Liver (tissue), 9 donors: ENCODE measurements around the gene GFRA1. TPM values are rescaled to one million over a fixed set of nuclear protein-coding genes. Genes with fewer than 3 reads are reported as not detected.

Experiments used
- DNase-seq: peaks from one replicate; pipeline ENCODE4 v3.0.0-alpha.2; 2017; ENCODE audit warnings: low spot score
- H3K27ac ChIP-seq, 2 donors: one replicate each; pipeline ENCODE4 v1.7.0; 2013; ENCODE audit warnings: inconsistent platforms in 2 of 2, low read length in 2 of 2, control low read depth in 1 of 2, low read depth in 1 of 2, mild to moderate bottlenecking in 1 of 2
- H3K27me3 ChIP-seq, 4 donors: one replicate each; pipeline versions ENCODE4 v1.6.1 to v1.7.0; 2013; ENCODE audit warnings: low read length in 3 of 4, inconsistent platforms in 1 of 4, mild to moderate bottlenecking in 1 of 4, moderate library complexity in 1 of 4; ENCODE audit not compliant: control insufficient read depth in 4 of 4, insufficient read depth in 4 of 4
- H3K36me3 ChIP-seq, 4 donors: one replicate each; pipeline versions ENCODE4 v1.6.1 to v1.7.0; 2013; ENCODE audit warnings: low read length in 3 of 4, mild to moderate bottlenecking in 3 of 4, low read depth in 1 of 4, moderate library complexity in 1 of 4; ENCODE audit not compliant: control insufficient read depth in 4 of 4, insufficient read depth in 3 of 4
- H3K4me1 ChIP-seq, 4 donors: one replicate each; pipeline versions ENCODE4 v1.6.1 to v1.7.0; 2013; ENCODE audit warnings: low read length in 3 of 4, mild to moderate bottlenecking in 3 of 4, moderate library complexity in 1 of 4; ENCODE audit not compliant: control insufficient read depth in 4 of 4, insufficient read depth in 4 of 4
- H3K4me3 ChIP-seq, 3 donors: one replicate each; pipeline versions ENCODE4 v1.6.1 to v1.7.0; 2013; ENCODE audit warnings: low read length in 3 of 3, control low read depth in 1 of 3, low read depth in 1 of 3, mild to moderate bottlenecking in 1 of 3
- H3K9ac ChIP-seq, 2 donors: one replicate each; pipeline ENCODE4 v1.7.0; 2013; ENCODE audit warnings: low read length in 2 of 2, mild to moderate bottlenecking in 2 of 2, moderate library complexity in 2 of 2, control low read depth in 1 of 2, low read depth in 1 of 2
- H3K9me3 ChIP-seq, 4 donors: one replicate each; pipeline versions ENCODE4 v1.6.1 to v1.7.0; 2013; ENCODE audit warnings: low read length in 3 of 4; ENCODE audit not compliant: control insufficient read depth in 4 of 4
- ATF3 ChIP-seq: IDR thresholded peaks from 2 replicates; pipeline ENCODE4 v1.6.1; 2016; ENCODE audit warnings: antibody characterized with exemption
- CTCF ChIP-seq: fragments of 150-350 bp; IDR thresholded peaks from 2 replicates; pipeline ENCODE4 v1.5.1; 2017; ENCODE audit warnings: improper control_type of control experiment, low read depth, low read length; ENCODE audit not compliant: missing input control
- EGR1 ChIP-seq, 2 donors: IDR thresholded peaks; 2 replicates each; pipeline ENCODE4 v1.6.1; 2016 to 2018; ENCODE audit warnings: antibody characterized with exemption in 2 of 2, low read depth in 2 of 2
- FOXA1 ChIP-seq: IDR thresholded peaks from 2 replicates; pipeline ENCODE4 v1.6.1; 2016; ENCODE audit warnings: antibody characterized with exemption
- FOXA2 ChIP-seq: IDR thresholded peaks from 2 replicates; pipeline ENCODE4 v1.6.1; 2016; ENCODE audit warnings: antibody characterized with exemption
- GABPA ChIP-seq, 2 donors: IDR thresholded peaks in 1 of 2; conservative IDR thresholded peaks in 1 of 2; 2 replicates each; pipeline ENCODE4 v1.6.1; 2016; ENCODE audit warnings: antibody characterized with exemption in 2 of 2, mild to moderate bottlenecking in 1 of 2, moderate library complexity in 1 of 2
- HNF4A ChIP-seq, 2 donors: conservative IDR thresholded peaks; 2 replicates each; pipeline ENCODE4 v1.6.1; 2016; ENCODE audit warnings: antibody characterized with exemption in 2 of 2, mild to moderate bottlenecking in 2 of 2
- HNF4G ChIP-seq: IDR thresholded peaks from 2 replicates; pipeline ENCODE4 v1.6.1; 2016; ENCODE audit warnings: antibody characterized with exemption
- JUND ChIP-seq, 2 donors: IDR thresholded peaks; 2 replicates each; pipeline ENCODE4 v1.6.1; 2016; ENCODE audit warnings: antibody characterized with exemption in 2 of 2
- MAX ChIP-seq: IDR thresholded peaks from 2 replicates; pipeline ENCODE4 v1.6.1; 2016; ENCODE audit warnings: antibody characterized with exemption
- NR2F2 ChIP-seq: IDR thresholded peaks from 2 replicates; pipeline ENCODE4 v1.6.1; 2016; ENCODE audit warnings: antibody characterized with exemption
- RAD21 ChIP-seq, 2 donors: IDR thresholded peaks; 2 replicates each; pipeline ENCODE4 v1.6.1; 2016; ENCODE audit warnings: antibody characterized with exemption in 2 of 2, mild to moderate bottlenecking in 2 of 2
- RXRA ChIP-seq, 2 donors: IDR thresholded peaks; 2 replicates each; pipeline ENCODE4 v1.6.1; 2017 to 2018; ENCODE audit warnings: antibody characterized with exemption in 2 of 2, mild to moderate bottlenecking in 1 of 2
- SP1 ChIP-seq: IDR thresholded peaks from 2 replicates; pipeline ENCODE4 v1.6.1; 2018; ENCODE audit warnings: antibody characterized with exemption, mild to moderate bottlenecking
- TAF1 ChIP-seq: conservative IDR thresholded peaks from 2 replicates; pipeline ENCODE4 v1.6.1; 2016; ENCODE audit warnings: antibody characterized with exemption, mild to moderate bottlenecking
- YY1 ChIP-seq: IDR thresholded peaks from 2 replicates; pipeline ENCODE4 v1.6.1; 2016; ENCODE audit warnings: antibody characterized with exemption, mild to moderate bottlenecking
- WGBS: extraction: QIAGEN DNeasy Blood & Tissue Kit; methylation state at CpG from one replicate; pipeline ENCODE4 v1.1.7; 2013; 5-methylcytosine and 5-hydroxymethylcytosine counted together
- polyA plus RNA-seq, 2 donors: library from polyadenylated mRNA; stranded (reverse) in 1 of 2; unstranded in 1 of 2; fragments of 200-250 nt in 1 of 2; fragments of >200 nt in 1 of 2; fragmentation: Nextera tagmentation in 1 of 2; extraction: Ambion mirVana in 1 of 2; gene quantifications; one replicate each; pipeline versions ENCODE4 v1.2.1 to v1.2.3, GENCODE V29; 2013 to 2015
- total RNA-seq, 2 donors: library from RNA; depleted of rRNA; stranded (reverse); fragments of >200 nt; gene quantifications; one replicate each; pipeline ENCODE4 v1.2.3, GENCODE V29; 2014
- TF ChIP-seq, protein P1 (sequence below): IDR thresholded peaks from 2 replicates; pipeline ENCODE4 v1.6.1; 2016; ENCODE audit warnings: antibody characterized with exemption, mild to moderate bottlenecking
- TF ChIP-seq, protein P2 (sequence below): IDR thresholded peaks from 2 replicates; pipeline ENCODE4 v1.6.1; 2016; ENCODE audit warnings: antibody characterized with exemption
- donor health status: healthy.
- donor health status: healthy.
- donor health status: healthy.
- donor health status: healthy.
- donor health status: healthy.

The GFRA1 gene
- total and polyA plus RNA-seq, 4 donors, result 14.2 to 53.6 (median 17.8) TPM

GRCh38 chr10:116093031-116093430, 180.0 kb downstream of the GFRA1 start (continued):
- TF ChIP-seq, protein P1, sequence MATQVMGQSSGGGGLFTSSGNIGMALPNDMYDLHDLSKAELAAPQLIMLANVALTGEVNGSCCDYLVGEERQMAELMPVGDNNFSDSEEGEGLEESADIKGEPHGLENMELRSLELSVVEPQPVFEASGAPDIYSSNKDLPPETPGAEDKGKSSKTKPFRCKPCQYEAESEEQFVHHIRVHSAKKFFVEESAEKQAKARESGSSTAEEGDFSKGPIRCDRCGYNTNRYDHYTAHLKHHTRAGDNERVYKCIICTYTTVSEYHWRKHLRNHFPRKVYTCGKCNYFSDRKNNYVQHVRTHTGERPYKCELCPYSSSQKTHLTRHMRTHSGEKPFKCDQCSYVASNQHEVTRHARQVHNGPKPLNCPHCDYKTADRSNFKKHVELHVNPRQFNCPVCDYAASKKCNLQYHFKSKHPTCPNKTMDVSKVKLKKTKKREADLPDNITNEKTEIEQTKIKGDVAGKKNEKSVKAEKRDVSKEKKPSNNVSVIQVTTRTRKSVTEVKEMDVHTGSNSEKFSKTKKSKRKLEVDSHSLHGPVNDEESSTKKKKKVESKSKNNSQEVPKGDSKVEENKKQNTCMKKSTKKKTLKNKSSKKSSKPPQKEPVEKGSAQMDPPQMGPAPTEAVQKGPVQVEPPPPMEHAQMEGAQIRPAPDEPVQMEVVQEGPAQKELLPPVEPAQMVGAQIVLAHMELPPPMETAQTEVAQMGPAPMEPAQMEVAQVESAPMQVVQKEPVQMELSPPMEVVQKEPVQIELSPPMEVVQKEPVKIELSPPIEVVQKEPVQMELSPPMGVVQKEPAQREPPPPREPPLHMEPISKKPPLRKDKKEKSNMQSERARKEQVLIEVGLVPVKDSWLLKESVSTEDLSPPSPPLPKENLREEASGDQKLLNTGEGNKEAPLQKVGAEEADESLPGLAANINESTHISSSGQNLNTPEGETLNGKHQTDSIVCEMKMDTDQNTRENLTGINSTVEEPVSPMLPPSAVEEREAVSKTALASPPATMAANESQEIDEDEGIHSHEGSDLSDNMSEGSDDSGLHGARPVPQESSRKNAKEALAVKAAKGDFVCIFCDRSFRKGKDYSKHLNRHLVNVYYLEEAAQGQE, result no peak
- TF ChIP-seq HNF4G, result no peak

DNA sequence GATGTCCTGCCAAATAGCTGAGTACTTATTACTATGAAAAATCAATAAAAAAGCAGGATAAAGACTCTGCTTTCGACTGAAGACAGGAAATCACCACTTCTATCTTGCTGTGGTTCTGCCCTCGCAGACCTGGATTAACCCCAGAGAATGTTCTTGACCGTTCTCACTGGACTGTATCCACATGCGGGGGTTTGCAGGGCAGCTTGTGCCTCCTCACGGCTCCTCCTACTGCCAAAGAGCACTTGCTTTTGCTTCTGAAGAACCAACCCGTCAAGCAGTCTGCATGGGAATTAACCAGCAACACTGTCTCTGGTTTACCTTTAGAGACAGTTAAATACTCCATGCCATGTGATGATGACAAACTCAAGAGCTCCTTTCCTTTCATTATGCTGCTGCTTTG, 184.0 kb downstream of the GFRA1 start:
- DNase-seq, result no peak
- no peak overlapping the region for H3K4me3 ChIP-seq
- H3K4me1 ChIP-seq, result peaks cover 0 to 2% (median 0%) of the 10 kb centered on the region in 4 donors
- no peaks in the 10 kb centered on the region for H3K9me3 ChIP-seq
- H3K9ac ChIP-seq, result no peak overlapping the region
- TF ChIP-seq RAD21 (IDR thresholded peaks at IDR 0.05), result no peak
- TF ChIP-seq, protein P1, result no peak
- TF ChIP-seq GABPA (IDR thresholded peaks at IDR 0.05 in 1 of 2, conservative IDR thresholded peaks at IDR 0.05 in 1 of 2), result no peak
- no peak for TF ChIP-seq HNF4A (conservative IDR thresholded peaks at IDR 0.05)
- no peak for TF ChIP-seq YY1
- no peak for TF ChIP-seq JUND (IDR thresholded peaks at IDR 0.05)
- TF ChIP-seq ATF3, result no peak
- TF ChIP-seq FOXA1, result no peak
- TF ChIP-seq FOXA2, result no peak
- TF ChIP-seq MAX, result no peak
- TF ChIP-seq EGR1 (IDR thresholded peaks at IDR 0.05; ENCODE audit: low read depth in 2 of 2), result no peak
- TF ChIP-seq RXRA (IDR thresholded peaks at IDR 0.05), result no peak
- TF ChIP-seq HNF4G, result no peak
- no peak for TF ChIP-seq TAF1
- no peak for TF ChIP-seq CTCF
- TF ChIP-seq SP1, result no peak
- TF ChIP-seq, protein P2, sequence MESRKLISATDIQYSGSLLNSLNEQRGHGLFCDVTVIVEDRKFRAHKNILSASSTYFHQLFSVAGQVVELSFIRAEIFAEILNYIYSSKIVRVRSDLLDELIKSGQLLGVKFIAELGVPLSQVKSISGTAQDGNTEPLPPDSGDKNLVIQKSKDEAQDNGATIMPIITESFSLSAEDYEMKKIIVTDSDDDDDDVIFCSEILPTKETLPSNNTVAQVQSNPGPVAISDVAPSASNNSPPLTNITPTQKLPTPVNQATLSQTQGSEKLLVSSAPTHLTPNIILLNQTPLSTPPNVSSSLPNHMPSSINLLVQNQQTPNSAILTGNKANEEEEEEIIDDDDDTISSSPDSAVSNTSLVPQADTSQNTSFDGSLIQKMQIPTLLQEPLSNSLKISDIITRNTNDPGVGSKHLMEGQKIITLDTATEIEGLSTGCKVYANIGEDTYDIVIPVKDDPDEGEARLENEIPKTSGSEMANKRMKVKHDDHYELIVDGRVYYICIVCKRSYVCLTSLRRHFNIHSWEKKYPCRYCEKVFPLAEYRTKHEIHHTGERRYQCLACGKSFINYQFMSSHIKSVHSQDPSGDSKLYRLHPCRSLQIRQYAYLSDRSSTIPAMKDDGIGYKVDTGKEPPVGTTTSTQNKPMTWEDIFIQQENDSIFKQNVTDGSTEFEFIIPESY, result no peak
- no peak for TF ChIP-seq NR2F2
- H3K27ac ChIP-seq, result no peak overlapping the region
- peaks cover 0 to 18% (median 11%) of the 10 kb centered on the region in 4 donors for H3K36me3 ChIP-seq
- 61% methylated on average over 6 of the region's 6 CpGs for WGBS
- H3K27me3 ChIP-seq, result no peaks in the 10 kb centered on the region
